HG03280 (cell line): ENCODE data around the gene NFE2L3.
"Not testable (repeated sequence)": the region's sequence is repeated elsewhere in the genome, so short reads cannot be mapped to it uniquely, and the experiment has no call there.

Source experiments
- ATAC-seq: cut with Tn5 transposase; IDR thresholded peaks from one replicate; pipeline ENCODE4 v1.9.1; 2021; ENCODE audit warnings: mild to moderate bottlenecking, moderate library complexity; ENCODE audit not compliant: unreplicated experiment

The NFE2L3 gene

DNA sequence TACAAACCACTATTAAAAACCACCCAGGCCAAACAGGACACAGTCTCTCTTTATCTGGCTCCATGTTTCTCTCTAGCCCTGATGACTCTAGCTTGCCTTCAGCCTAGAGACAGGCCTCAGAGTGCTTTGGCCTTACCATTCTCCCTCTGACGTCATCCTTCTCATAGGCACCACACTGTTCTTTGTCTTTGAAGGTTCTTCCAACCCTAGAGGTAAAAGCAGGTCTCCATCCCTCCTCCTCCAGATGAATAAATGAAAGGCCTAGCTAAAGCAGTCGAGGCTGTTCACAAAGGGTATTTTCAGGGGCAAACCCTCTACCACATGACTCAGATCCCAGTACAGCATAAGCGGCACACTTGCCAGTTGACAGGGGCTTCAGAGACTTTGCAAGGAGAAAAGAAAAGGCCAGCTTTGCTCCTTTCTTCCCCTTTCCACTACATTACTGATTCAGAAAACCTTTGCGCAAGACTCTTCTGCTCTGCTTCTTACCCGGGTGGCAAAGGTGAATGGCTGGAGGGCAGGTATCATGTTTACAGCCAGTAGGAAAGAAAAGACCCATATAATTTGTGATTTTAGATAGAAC is 14.8 kb downstream of the NFE2L3 start:
- ATAC-seq, result no peak

DNA sequence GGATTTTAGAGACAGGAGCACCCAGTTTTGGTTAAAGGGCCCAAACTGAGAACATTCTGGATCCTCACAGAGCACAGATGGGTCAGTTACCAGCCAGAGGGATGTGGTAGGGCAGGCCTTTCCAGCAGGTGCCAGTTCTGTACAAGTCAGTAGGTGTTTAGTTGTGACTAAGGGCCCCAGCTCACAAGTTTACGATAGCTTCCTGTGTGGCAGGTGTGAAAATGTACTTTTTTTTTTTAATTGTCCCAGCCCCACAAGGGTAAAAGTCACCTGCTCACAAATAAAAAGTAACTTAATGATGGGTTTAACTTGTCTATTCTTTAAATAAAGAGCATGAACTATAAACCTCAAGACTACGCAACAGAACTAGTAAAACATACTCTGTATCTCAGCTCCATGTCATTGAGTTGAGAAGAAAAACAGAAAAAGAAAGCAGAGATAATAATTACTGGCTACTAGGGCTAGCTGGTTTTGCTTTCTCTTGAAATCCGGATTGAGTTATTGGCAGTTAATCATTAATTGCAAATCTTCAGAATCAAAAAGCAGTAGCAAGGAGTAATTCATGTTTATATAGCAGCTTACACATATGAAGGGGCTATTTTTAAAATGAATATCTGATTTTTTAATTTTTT is 15.4 kb downstream of the NFE2L3 start:
- peak; percentile 67 for ATAC-seq

DNA sequence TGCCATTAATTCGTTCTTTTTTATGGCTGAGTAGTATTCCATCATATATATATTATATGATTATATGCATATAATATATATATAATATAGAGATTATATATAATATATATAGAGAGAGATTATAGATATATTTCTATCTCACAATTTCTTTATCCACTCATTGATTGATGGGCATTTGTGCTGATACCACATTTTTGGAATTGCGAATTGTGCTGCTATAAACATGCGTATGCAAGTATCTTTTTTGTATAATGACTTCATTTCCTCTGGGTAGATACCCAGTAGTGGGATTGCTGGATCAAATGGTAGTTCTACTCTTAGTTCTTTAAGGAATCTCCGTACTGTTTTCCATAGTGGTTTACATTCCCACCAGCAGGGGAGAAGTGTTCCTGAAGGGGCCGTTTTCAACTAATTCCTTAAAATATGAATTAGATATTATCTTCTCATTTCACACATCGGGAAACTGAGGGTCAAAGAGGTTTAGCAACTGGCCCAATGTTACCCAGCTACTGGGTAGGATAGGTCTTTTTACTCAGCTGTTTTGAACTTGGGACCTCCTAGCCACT is 16.5 kb downstream of the NFE2L3 start:
- no peak for ATAC-seq

DNA sequence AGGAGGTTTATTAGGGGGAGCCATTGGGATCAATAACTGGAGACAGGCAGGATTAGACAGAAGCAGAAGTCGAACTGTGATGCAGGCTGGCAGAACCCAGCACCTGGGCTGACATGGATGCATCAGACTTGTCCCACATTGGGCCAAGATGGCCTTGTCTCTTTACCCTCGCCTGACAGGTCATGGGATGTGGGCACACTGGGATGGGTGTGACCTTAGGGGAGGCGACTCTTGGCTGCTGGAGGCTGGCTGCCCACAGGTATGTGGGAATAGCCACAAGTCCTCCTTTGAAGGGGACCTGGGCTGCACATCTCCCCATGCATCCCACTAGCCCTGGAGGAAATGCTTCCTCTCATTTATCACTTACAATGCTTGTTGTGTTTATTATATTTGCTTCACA is 17.3 kb downstream of the NFE2L3 start:
- no peak for ATAC-seq

- no peak for ATAC-seq
Measured at GRCh38 chr7:26170663-26171062, 18.7 kb downstream of the NFE2L3 start.

DNA sequence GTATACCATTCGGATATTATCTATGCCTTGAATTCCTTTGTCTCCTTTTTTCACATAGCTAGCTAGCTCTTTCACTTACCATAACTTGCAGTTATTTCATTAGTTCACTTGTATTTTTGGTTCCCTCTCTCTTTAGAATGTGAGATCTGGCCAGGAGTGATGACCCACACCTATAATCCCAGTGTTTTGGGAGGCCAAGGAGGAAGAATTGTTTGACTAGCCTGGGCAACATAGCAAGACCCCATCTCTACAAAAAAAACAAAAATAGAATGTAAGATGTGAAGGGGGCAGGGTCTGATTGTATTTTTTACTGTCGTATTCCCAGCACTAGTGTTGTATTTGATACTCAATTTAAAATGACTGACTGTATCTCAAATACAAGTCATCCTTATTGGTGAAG is 19.6 kb downstream of the NFE2L3 start:
- no peak for ATAC-seq

DNA sequence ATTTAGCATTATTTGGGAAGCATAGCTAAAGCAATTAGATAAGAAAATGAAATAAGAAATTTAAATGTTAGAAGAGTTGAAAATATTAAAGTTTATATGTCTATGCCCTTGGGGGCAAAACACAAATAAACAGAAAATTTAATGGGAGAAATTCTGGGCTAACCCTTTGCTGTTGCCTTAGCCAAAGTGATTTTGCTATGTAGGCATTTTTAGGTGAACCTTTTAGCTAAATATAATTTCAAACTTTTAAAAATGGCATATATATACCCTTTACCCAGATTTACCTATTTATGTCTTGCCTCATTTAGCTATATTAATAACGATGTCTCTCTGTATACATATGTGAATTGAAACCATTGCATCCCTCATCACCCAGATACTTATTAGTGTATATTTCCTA is 20.1 kb downstream of the NFE2L3 start:
- ATAC-seq, result no peak

GRCh38 chr7:26175903-26176302 is 23.9 kb downstream of the NFE2L3 start:
- ATAC-seq, result not testable (repeated sequence)

GRCh38 chr7:26176696-26177095 is 24.7 kb downstream of the NFE2L3 start:
- ATAC-seq, result not testable (repeated sequence)

DNA sequence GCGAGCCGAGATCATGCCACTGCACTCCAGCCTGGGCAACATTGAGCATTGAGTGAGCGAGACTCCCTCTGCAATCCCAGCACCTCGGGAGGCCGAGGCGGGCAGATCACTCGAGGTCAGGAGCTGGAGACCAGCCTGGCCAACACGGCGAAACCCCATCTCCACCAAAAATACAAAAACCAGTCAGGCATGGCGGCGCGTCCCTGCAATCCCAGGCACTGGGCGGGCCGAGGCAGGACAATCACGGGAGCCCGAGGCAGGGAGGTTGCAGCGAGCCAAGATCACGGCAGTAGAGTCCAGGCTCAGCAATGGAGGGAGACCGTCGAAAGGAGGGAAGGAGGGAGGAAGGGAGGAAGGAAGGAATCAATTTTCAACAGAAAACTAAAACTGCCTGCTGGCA is 25.3 kb downstream of the NFE2L3 start:
- not testable (repeated sequence) for ATAC-seq

- no peak for ATAC-seq
Measured at GRCh38 chr7:26178272-26178960, 26.4 kb downstream of the NFE2L3 start.

- no peak for ATAC-seq
Measured at GRCh38 chr7:26179422-26179821, 27.4 kb downstream of the NFE2L3 start.

- no peak for ATAC-seq
Measured at GRCh38 chr7:26179826-26180497, 28.0 kb downstream of the NFE2L3 start.

- no peak for ATAC-seq
Measured at GRCh38 chr7:26180792-26181198, 28.8 kb downstream of the NFE2L3 start.

DNA sequence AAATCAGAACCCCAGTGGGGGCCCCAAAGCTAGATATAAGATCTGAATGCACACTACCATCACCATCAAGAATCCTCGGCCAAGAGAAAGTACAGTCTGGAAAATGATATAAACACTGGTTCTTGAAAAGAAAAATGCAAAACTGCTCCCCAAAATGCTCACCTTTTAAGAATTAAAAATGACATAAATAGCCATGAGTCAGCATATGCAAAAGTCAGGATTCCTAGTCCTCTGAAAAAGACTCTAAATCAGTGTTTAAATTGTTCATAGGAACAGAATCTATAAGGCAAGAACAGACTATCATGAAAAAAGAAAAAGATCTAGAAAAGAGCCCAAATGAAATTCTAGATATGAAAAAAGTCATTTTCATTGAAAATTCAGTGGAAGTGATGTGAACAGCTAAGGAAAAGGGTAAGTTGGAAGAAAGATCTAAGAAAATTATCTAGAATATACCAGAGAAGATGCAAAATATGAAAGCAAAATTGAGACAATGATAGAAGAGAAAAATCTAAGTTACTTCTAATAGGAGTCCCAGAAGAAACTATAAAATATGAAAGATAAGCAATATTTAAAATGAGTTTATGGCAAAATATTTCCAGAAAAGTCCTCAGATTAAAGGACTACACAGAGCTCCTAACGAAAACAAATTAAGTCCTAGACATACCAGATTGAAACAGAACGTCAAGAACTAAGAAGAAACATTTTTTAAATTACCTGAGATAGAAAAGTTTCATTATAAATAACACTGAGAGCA is 29.7 kb downstream of the NFE2L3 start:
- ATAC-seq, result no peak

- ATAC-seq, result no peak
Measured at GRCh38 chr7:26182283-26182682, 30.3 kb downstream of the NFE2L3 start.

GRCh38 chr7:26182706-26183105 is 30.7 kb downstream of the NFE2L3 start:
- ATAC-seq, result no peak

DNA sequence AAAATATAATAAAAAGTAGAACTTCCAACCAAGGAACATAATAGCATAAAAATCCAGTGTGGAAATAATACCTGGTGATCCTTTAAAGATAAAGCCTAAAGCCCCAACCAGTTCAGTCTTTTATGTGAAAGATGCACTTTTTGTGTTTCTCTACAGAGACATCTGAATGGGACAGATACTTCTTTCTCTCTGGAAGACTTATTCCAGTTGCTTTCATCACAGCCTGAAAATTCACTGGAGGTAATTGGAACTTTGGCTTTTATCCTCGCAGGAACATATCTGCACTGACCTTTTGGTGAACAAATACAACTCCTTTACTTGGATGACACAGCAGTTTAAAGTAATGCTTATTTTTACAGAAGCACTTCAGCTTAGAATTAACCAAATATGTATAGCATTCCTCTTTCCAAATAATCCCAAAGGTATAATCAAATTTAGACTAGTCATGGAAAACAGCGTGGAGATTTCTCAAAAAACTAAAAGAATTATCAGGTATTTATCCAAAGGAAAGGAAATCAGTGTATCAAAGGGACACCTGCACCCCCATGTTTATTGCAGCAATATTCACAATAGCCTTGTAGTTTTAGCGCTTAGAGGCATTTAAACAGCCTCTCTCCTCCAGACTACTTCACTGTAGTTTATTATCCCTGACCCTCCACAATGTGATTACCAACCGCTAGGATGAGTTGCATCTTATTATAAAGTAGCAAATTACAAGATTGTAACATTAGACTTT is 31.7 kb downstream of the NFE2L3 start:
- ATAC-seq, result no peak

GRCh38 chr7:26184281-26185101 is 32.5 kb downstream of the NFE2L3 start:
- not testable (repeated sequence) for ATAC-seq
